T-cell (primary cell): ENCODE results near the gene MYO1F. TPM values are rescaled to one million over a fixed set of nuclear protein-coding genes. Genes with fewer than 3 reads are reported as not detected.

Experiments
- ATAC-seq, 4 experiments: fragments of 200-7000 bp in 3 of 4; fragments of 150-1000 bp in 1 of 4; cut with Tn5 transposase; replicated peaks in 1 of 4; 1 replicate in 3 of 4; 2 replicates in 1 of 4; pipeline ENCODE4 v1.10.0; 2021; ENCODE audit warnings: moderate library complexity in 3 of 4, mild to moderate bottlenecking in 2 of 4, moderate number of reproducible peaks in 1 of 4
- CTCF ChIA-PET, 2 donors: fragments of 300-600 bp; sonication (Branson Sonifier 250); formaldehyde crosslinking; loops; one replicate each; lab custom pipeline; 2022; ENCODE audit warnings: antibody characterized with exemption in 2 of 2; lab: Charles Lee
- POLR2A ChIA-PET, 2 donors: fragments of 300-600 bp; sonication (Branson Sonifier 250); formaldehyde crosslinking; loops; one replicate each; lab custom pipeline; 2022; ENCODE audit warnings: antibody characterized with exemption in 2 of 2; lab: Charles Lee
- DNase-seq, 35 experiments: peaks; one replicate each; pipeline versions ENCODE4 v3.0.0 to v3.0.0-alpha.2; 2013 to 2023
- H3K27ac ChIP-seq: one replicate; pipeline ENCODE4 v1.5.1; 2013; ENCODE audit warnings: low read length
- H3K27me3 ChIP-seq, 2 experiments: replicated peaks in 1 of 2; 1 replicate in 1 of 2; 2 replicates in 1 of 2; pipeline versions ENCODE4 v1.6.1 to v1.7.0; 2013; ENCODE audit warnings: low read length in 1 of 2, mixed read lengths in 1 of 2; ENCODE audit not compliant: control insufficient read depth in 2 of 2, insufficient read depth in 2 of 2; ENCODE audit errors: extremely low read depth in 1 of 2
- H3K36me3 ChIP-seq, 2 donors: 1 replicate in 1 of 2; 2 replicates in 1 of 2; pipeline versions ENCODE4 v1.6.1 to v1.7.0; 2013; ENCODE audit warnings: low read length in 1 of 2; ENCODE audit not compliant: control insufficient read depth in 2 of 2, insufficient read depth in 1 of 2; ENCODE audit errors: extremely low read depth in 1 of 2
- H3K4me1 ChIP-seq, 2 experiments: 1 replicate in 1 of 2; 2 replicates in 1 of 2; pipeline versions ENCODE4 v1.6.1 to v1.7.0; 2013; ENCODE audit warnings: low read length in 2 of 2, mixed read lengths in 1 of 2; ENCODE audit not compliant: insufficient read depth in 2 of 2, control insufficient read depth in 1 of 2; ENCODE audit errors: extremely low read depth in 1 of 2
- H3K4me3 ChIP-seq, 2 donors: 1 replicate in 1 of 2; 2 replicates in 1 of 2; pipeline versions ENCODE4 v1.5.1 to v1.7.0; 2013; ENCODE audit warnings: mild to moderate bottlenecking in 2 of 2, low read length in 1 of 2, moderate library complexity in 1 of 2; ENCODE audit not compliant: control insufficient read depth in 1 of 2; ENCODE audit errors: extremely low read depth in 1 of 2
- H3K9me3 ChIP-seq: 2 replicates; pipeline ENCODE4 v1.7.0; 2013
- H3K27ac Mint-ChIP-seq, 2 donors: one replicate each; pipeline ENCODE4 v1.8.0; 2020 to 2021; ENCODE audit warnings: mild to moderate bottlenecking in 2 of 2, mixed read lengths in 2 of 2
- H3K27me3 Mint-ChIP-seq, 2 donors: one replicate each; pipeline ENCODE4 v1.8.0; 2021 to 2022; ENCODE audit warnings: mixed read lengths in 2 of 2
- H3K36me3 Mint-ChIP-seq: one replicate; pipeline ENCODE4 v1.8.0; 2021; ENCODE audit warnings: mixed read lengths
- H3K4me1 Mint-ChIP-seq, 3 donors: one replicate each; pipeline ENCODE4 v1.8.0; 2020 to 2022; ENCODE audit warnings: mixed read lengths in 3 of 3, mild to moderate bottlenecking in 1 of 3
- H3K4me3 Mint-ChIP-seq, 3 donors: one replicate each; pipeline ENCODE4 v1.8.0; 2020 to 2022; ENCODE audit warnings: mild to moderate bottlenecking in 3 of 3, mixed read lengths in 3 of 3, moderate library complexity in 3 of 3
- H3K9me3 Mint-ChIP-seq, 3 donors: one replicate each; pipeline ENCODE4 v1.8.0; 2020 to 2022; ENCODE audit warnings: mixed read lengths in 3 of 3
- WGBS: methylation state at CpG from one replicate; pipeline ENCODE4 v1.1.5; 2013; ENCODE audit warnings: missing lambda C conversion rate; ENCODE audit not compliant: insufficient coverage; 5-methylcytosine and 5-hydroxymethylcytosine counted together
- total RNA-seq, 35 experiments: library from RNA in 6 of 35; stranded (reverse) in 6 of 35; fragments of 120-200 nt in 1 of 35; gene quantifications; one replicate each; pipeline versions ENCODE4 v1.2.1 to v1.2.4 and lab custom pipeline; 2013 to 2026

MYO1F gene
- total RNA-seq, 5 donors from 2014 or later (not counting 1 experiment from before 2014, with no cell fraction given), result 109 to 363 (median 277) TPM

- Histone ChIP-seq H3K4me1 (peaks cover 23 to 38% of the 10 kb centered on the region in 2 experiments), H3K36me3 (no peaks in the 10 kb centered on the region), H3K27me3 (no peaks in the 10 kb centered on the region), H3K4me3 (no peak overlapping the region), H3K9me3 (no peaks in the 10 kb centered on the region), H3K27ac (no peak overlapping the region)
- DNase-seq (no peak), ATAC-seq (no peak)
- peak overlapping the region in 1 of 3 donors; percentile 16 for H3K4me3 Mint-ChIP-seq
- no peaks in the 10 kb centered on the region for H3K9me3 Mint-ChIP-seq
- WGBS, result 72% methylated on average over 6 of the region's 7 CpGs
- H3K27me3 Mint-ChIP-seq, result no peaks in the 10 kb centered on the region
- peak overlapping the region in 1 of 2 donors; percentile 61 for H3K27ac Mint-ChIP-seq
- H3K36me3 Mint-ChIP-seq, result no peaks in the 10 kb centered on the region
- peaks cover 21 to 30% (median 25%) of the 10 kb centered on the region in 3 donors for H3K4me1 Mint-ChIP-seq
- ChIA-PET CTCF (no interaction called here), POLR2A (no interaction called here)
Measured at GRCh38 chr19:8500158-8500557, 77.1 kb downstream of the MYO1F start.

- no peak overlapping the region for H3K4me3 Mint-ChIP-seq
- Histone ChIP-seq H3K9me3 (no peaks in the 10 kb centered on the region), H3K36me3 (no peaks in the 10 kb centered on the region), H3K4me3 (no peak overlapping the region), H3K27ac (no peak overlapping the region), H3K27me3 (no peaks in the 10 kb centered on the region), H3K4me1 (peaks cover 25 to 42% of the 10 kb centered on the region in 2 experiments)
- POLR2A ChIA-PET, result no interaction called here
- DNase-seq (no peak), ATAC-seq (no peak)
- 92% methylated on average over 33 of the region's 41 CpGs for WGBS
- H3K4me1 Mint-ChIP-seq, result peaks cover 21 to 33% (median 26%) of the 10 kb centered on the region in 3 donors
- no peaks in the 10 kb centered on the region for H3K9me3 Mint-ChIP-seq
- CTCF ChIA-PET, result no interaction called here
- no peaks in the 10 kb centered on the region for H3K27me3 Mint-ChIP-seq
- no peak overlapping the region for H3K27ac Mint-ChIP-seq
- no peaks in the 10 kb centered on the region for H3K36me3 Mint-ChIP-seq
Measured at GRCh38 chr19:8499048-8499833, 78.0 kb downstream of the MYO1F start.

GRCh38 chr19:8498295-8498694 lies 78.9 kb downstream of the MYO1F start:
- Histone ChIP-seq H3K36me3 (peaks cover 0 to under 1% of the 10 kb centered on the region in 2 donors), H3K4me1 (peaks cover 27 to 47% of the 10 kb centered on the region in 2 experiments), H3K4me3 (no peak overlapping the region), H3K9me3 (no peaks in the 10 kb centered on the region), H3K27ac (no peak overlapping the region), H3K27me3 (no peaks in the 10 kb centered on the region)
- no peaks in the 10 kb centered on the region for H3K9me3 Mint-ChIP-seq
- H3K27me3 Mint-ChIP-seq, result no peaks in the 10 kb centered on the region
- no peak for ATAC-seq
- no peak overlapping the region for H3K27ac Mint-ChIP-seq
- WGBS, result 95% methylated on average over 21 of the region's 22 CpGs
- H3K4me3 Mint-ChIP-seq, result no peak overlapping the region
- ChIA-PET CTCF (no interaction called here), POLR2A (no interaction called here)
- H3K4me1 Mint-ChIP-seq, result peaks cover 27 to 35% (median 31%) of the 10 kb centered on the region in 3 donors
- no peaks in the 10 kb centered on the region for H3K36me3 Mint-ChIP-seq
- DNase-seq, result no peak

- H3K27ac Mint-ChIP-seq, result peak overlapping the region; percentile 69 to 84
- ChIA-PET CTCF (no interaction called here), POLR2A (no interaction called here)
- Histone ChIP-seq H3K27ac (peak overlapping the region; percentile 38), H3K36me3 (peaks cover 5% of the 10 kb centered on the region in 2 donors), H3K4me3 (peak overlapping the region in 1 of 2 donors; percentile 20), H3K27me3 (no peaks in the 10 kb centered on the region), H3K9me3 (no peaks in the 10 kb centered on the region), H3K4me1 (peaks cover 12 to 27% of the 10 kb centered on the region in 2 experiments)
- H3K4me3 Mint-ChIP-seq, result peak overlapping the region in 1 of 3 donors; percentile 34
- WGBS, result 9% methylated on average over 4 of the region's 7 CpGs
- H3K27me3 Mint-ChIP-seq, result no peaks in the 10 kb centered on the region
- H3K36me3 Mint-ChIP-seq, result peaks cover 3% of the 10 kb centered on the region
- H3K9me3 Mint-ChIP-seq, result no peaks in the 10 kb centered on the region
- DNase-seq (peak in 2 of 35 experiments; percentile 27 to 28), ATAC-seq (peak; percentile 24 to 71 (median 50))
- H3K4me1 Mint-ChIP-seq, result peaks cover 18 to 25% (median 22%) of the 10 kb centered on the region in 3 donors
Measured at GRCh38 chr19:8494158-8494557, 83.1 kb downstream of the MYO1F start.

GRCh38 chr19:8491574-8491973 lies 85.7 kb downstream of the MYO1F start:
- H3K27me3 Mint-ChIP-seq, result no peaks in the 10 kb centered on the region
- CTCF ChIA-PET, result no interaction called here
- H3K4me3 Mint-ChIP-seq, result no peak overlapping the region
- WGBS, result 91% methylated on average over 4 of the region's 6 CpGs
- Histone ChIP-seq H3K9me3 (no peaks in the 10 kb centered on the region), H3K4me3 (no peak overlapping the region), H3K36me3 (peaks cover 5 to 18% of the 10 kb centered on the region in 2 donors), H3K27ac (no peak overlapping the region), H3K27me3 (no peaks in the 10 kb centered on the region), H3K4me1 (peaks cover 25 to 43% of the 10 kb centered on the region in 2 experiments)
- no peak for DNase-seq
- POLR2A ChIA-PET, result no interaction called here
- H3K27ac Mint-ChIP-seq, result peak overlapping the region in 1 of 2 donors; percentile 48
- peaks cover 27% of the 10 kb centered on the region for H3K36me3 Mint-ChIP-seq
- H3K9me3 Mint-ChIP-seq, result no peaks in the 10 kb centered on the region
- ATAC-seq, result no peak
- peaks cover 40 to 46% (median 44%) of the 10 kb centered on the region in 3 donors for H3K4me1 Mint-ChIP-seq

GRCh38 chr19:8490873-8491272 lies 86.4 kb downstream of the MYO1F start:
- Histone ChIP-seq H3K9me3 (no peaks in the 10 kb centered on the region), H3K36me3 (peaks cover 5 to 25% of the 10 kb centered on the region in 2 donors), H3K27ac (no peak overlapping the region), H3K4me1 (peaks cover 27 to 50% of the 10 kb centered on the region in 2 experiments), H3K27me3 (no peaks in the 10 kb centered on the region), H3K4me3 (no peak overlapping the region)
- peaks cover 31% of the 10 kb centered on the region for H3K36me3 Mint-ChIP-seq
- no peak for DNase-seq
- H3K27ac Mint-ChIP-seq, result no peak overlapping the region
- no peak for ATAC-seq
- H3K27me3 Mint-ChIP-seq, result no peaks in the 10 kb centered on the region
- CTCF ChIA-PET, result interaction anchor here in 1 of 2 donors (0.6 kb wide), 1 partner anchor 163 kb away, joined by 3 read pairs; no protein-coding TSS in a partner anchor
- H3K4me3 Mint-ChIP-seq, result peak overlapping the region in 1 of 3 donors; percentile 10
- POLR2A ChIA-PET, result no interaction called here
- WGBS, result 97% methylated on average over 8 of the region's 12 CpGs
- peaks cover 45 to 51% (median 48%) of the 10 kb centered on the region in 3 donors for H3K4me1 Mint-ChIP-seq
- H3K9me3 Mint-ChIP-seq, result no peaks in the 10 kb centered on the region
